ENCODE data around the gene LRRC70.

DNA sequence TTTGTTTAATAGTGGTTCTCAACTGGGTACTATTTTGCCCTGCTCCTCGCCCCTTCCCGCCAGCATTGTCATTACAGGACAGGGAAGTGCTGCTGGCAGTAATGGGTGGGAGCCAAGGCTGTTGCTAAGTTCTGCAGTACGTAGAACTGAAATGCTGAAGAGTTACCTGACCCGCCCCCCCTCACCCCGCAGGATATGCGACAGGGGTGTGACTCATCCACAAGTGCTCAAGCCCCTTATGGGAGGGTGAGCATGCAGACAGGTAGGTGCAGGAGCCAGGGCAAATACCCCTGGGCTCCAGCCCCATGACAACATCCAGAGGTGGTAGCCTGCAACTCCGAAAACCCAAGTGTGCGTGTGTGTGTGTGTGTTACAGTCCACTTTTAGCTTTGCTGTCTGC lies 35.7 kb downstream of the LRRC70 start:
- TF ChIP-seq CTCF (IDR thresholded peaks at IDR 0.05 in 8 of 11, conservative IDR thresholded peaks at IDR 0.05 in 3 of 11) (no peak), POLR2A (IDR thresholded peaks at IDR 0.05) (no peak)
